Ramos (cell line): ENCODE data around the gene SLC6A11.

Experiments used
- in situ Hi-C: fragments of 300-500 bp; cut with MboI; formaldehyde crosslinking; loops from one replicate; pipeline ENCODE4 v1.14.3; 2022; ENCODE audit warnings: low sequenced_read_pairs; ENCODE audit not compliant: unreplicated experiment

The SLC6A11 gene

GRCh38 chr3:10875914-10876313, 59.9 kb downstream of the SLC6A11 start:
- in situ Hi-C loops: no loop called here

DNA sequence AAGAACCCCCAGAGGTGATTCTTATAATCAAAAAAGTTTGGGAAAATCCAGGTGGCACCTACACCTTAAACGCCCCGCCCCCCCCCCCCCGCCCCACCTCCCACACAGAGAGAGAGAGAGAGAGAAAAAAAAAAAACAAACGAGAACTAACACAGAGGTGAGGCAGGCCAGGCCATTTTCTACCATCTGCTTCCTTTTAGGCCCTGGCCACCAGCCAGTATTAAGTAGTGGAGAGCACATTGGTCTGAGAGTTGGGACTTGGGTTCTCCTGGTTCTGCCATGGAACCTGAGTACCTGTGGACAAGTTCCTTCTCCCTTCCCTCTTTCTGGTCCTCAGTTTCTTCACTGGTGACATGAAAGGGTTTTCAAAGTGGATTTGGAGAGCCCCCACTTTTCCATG, 60.6 kb downstream of the SLC6A11 start:
- in situ Hi-C loops: no loop called here

- in situ Hi-C loops: no loop called here
These were observed 66.8 kb downstream of the SLC6A11 start for GRCh38 chr3:10882851-10883250.

GRCh38 chr3:10883478-10884234, 67.6 kb downstream of the SLC6A11 start:
- in situ Hi-C loops: no loop called here

GRCh38 chr3:10887015-10887414, 71.0 kb downstream of the SLC6A11 start:
- in situ Hi-C loops: no loop called here

- in situ Hi-C loops: no loop called here
These were observed 72.6 kb downstream of the SLC6A11 start for GRCh38 chr3:10888518-10889090.

- in situ Hi-C loops: no loop called here
These were observed 73.4 kb downstream of the SLC6A11 start for GRCh38 chr3:10889206-10889960.

DNA sequence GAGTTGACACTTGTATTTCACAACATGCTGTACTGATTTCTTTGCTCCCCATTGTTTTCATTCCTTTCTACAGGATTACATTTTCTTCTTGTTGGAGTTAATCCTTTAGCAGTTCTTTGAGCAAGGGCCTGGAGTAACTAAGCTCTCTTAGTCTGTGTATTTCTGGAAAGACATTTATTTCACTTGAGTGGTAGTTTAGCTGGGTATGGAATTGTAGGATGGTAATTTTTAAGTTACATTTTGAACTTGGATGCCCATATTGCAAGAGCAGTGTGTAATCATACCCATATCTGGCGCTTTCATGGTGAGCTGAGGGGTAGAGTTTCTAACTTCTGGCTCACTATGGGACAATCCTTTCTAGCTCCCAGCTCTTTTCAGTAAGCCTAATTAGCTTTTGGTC, 74.6 kb downstream of the SLC6A11 start:
- in situ Hi-C loops: no loop called here

DNA sequence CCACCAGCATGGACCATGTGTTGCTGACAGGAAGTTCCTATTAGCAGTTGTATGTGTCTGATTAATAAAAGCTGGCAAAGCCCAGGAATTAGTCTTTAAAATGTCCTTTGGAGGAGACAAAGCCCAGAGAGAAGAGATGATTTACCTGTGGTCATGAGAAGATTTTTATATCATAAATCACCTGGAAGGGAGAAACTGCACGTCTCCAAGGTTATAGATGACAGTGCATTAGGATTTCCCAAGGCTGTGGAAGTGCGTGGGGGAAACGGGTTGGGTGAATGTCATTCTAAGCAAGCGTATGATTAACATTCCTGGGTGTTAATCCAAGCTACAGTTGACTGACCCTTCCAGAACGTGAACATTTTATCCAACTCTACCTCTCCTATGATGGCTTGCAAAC, 76.6 kb downstream of the SLC6A11 start:
- in situ Hi-C loops: no loop called here

GRCh38 chr3:10901296-10901945, 85.4 kb downstream of the SLC6A11 start:
- in situ Hi-C loops: no loop called here

DNA sequence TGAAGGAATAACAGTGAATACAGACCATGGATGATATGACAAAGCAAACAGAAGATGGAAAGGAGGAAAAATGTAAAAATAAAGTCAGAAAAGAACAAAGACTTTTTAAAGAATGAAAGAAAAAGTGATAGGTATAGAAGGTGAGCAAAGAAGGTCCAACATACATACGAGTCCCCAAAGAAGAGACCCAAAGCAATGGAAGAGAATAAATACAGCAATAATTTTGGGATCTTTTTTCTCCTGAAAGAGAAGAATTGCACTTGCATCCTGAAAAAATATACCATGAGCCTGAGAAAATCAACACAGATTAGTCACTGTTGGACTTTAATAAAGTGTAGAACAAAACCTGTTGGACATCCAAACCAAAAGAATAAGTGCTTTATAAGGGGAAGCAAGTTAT, 91.2 kb downstream of the SLC6A11 start:
- in situ Hi-C loops: no loop called here

- in situ Hi-C loops: no loop called here
These were observed 94.3 kb downstream of the SLC6A11 start for GRCh38 chr3:10910367-10910766.

DNA sequence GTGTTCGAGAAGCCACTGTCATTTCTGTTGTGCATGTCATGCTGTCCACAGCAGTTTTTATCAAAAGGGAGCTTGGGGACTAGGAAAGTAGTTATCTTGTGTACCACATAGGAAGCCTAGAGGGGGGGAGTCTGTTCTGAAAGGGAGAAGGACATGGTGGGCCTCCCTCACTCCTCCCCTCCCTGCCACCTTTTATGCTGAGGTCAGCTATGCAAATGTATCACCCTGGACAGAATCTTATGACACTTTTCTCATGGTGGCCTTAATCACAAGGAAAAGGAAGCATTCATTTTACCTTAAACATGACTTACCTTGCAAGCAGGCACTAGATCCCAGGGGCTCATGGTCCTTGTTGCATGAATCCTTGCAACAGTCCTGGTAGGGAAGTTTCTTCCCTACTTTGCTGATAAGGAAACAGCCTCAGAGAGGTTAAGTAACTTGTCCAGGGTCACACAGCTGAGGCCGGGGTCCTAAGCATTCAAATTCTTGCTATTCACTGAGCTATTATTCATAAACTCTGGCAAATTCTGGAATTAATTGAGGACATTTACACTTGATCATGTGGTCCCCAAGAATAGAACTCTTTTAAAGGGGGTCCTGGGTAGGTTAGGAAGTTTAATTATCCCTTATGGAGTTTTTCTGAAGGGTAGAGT, 95.4 kb downstream of the SLC6A11 start:
- in situ Hi-C loops: no loop called here

DNA sequence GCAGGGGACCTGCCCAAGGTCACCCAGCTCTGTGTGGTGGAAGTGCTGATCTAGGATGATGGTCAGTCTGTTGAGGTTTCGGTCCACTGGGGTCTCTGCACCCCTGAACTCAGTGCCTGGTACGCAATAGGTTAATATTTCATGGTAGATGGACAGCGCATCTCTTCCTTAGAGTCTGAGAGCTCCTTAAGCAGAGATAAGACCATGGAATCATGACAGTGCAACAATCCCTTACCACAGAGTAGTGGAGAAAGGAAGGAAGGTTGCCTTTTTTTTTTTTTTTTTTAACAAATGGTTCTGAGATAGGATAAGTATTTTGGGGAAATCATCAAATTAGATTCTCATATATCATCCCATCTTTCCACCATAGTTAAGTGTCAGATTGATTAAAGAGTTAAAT, 96.8 kb downstream of the SLC6A11 start:
- in situ Hi-C loops: no loop called here

GRCh38 chr3:10915376-10915775, 99.3 kb downstream of the SLC6A11 start:
- in situ Hi-C loops: no loop called here

- in situ Hi-C loops: no loop called here
These were observed 101.1 kb downstream of the SLC6A11 start for GRCh38 chr3:10917176-10917575.

GRCh38 chr3:10918011-10918410, 102.0 kb downstream of the SLC6A11 start:
- in situ Hi-C loops: no loop called here

- in situ Hi-C loops: no loop called here
These were observed 103.6 kb downstream of the SLC6A11 start for GRCh38 chr3:10919636-10920035.

DNA sequence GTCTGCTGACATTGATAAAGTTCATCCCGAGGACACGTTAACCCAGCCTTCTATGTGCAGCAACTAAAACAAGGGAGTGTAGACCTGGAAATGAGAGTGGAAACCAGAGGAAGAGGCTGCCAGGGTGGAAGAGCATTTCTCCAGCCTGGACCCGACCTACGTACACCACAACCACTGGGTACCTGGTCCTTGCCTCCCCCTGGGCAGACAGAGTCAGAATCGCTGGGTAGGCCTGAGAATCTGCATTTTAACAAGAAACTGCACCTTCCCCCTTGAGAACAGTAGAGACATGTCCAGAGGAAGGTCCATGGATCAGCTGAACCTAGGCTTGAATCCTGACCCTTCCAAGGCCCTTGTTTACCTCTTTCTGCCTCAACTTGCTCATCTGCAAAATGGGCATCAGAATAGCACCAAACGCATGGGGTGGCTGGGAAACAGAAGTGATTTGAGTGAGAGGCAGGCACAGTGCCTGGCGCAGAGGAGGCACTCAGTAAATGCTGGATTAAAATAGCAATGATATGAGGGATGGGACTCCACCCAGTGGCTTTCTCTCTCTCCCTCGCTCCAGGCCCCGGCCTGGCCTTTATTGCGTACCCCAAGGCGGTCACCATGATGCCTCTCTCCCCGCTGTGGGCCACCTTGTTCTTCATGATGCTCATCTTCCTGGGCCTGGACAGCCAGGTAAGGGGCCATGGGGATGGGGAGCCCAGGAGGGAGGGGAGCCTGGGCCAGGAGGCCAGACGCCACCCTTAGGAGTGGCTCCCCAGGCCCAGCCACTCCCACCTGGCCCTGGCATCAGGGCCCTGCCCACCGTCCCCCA, 109.6 kb downstream of the SLC6A11 start:
- in situ Hi-C loops: no loop called here
